ENCODE measurements around the gene PDZRN3. TPM values are rescaled to one million over a fixed set of nuclear protein-coding genes. Genes with fewer than 3 reads are reported as not detected.

Gene PDZRN3
- total and polyA plus RNA-seq, 2 experiments from 2014 or later, result 7.5 to 14.0 TPM

DNA sequence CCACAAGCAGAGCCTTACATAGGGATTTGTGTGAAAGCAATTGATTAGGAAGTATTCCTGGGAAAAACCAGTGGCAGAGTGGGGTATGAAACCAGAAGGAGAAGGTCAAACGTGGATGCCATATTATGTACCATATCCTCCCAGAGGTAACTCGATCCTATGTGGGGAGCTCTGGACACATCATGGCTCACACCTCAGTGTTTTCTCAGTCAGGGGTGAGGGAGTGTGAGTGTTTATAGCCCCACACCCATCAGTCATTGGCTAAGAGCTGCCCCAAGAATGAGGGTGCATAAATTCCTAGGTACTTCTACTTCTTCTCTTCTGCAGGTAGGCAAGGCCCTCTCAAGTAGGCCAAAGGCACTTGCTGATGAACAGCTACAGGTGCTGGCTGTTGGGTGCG lies 28.2 kb upstream of the PDZRN3 start:
- no peaks in the 10 kb centered on the region for H3K36me3 Mint-ChIP-seq (ENCODE audit: low read depth)

More for the DNA sequence above, 28.2 kb upstream of the PDZRN3 start:
- Histone ChIP-seq H3K4me1 (ENCODE audit: insufficient read depth) (no peaks in the 10 kb centered on the region), H3K27me3 (ENCODE audit: insufficient read depth) (no peaks in the 10 kb centered on the region), H3F3A (replicated peaks; ENCODE audit: low read depth) (no peaks in the 10 kb centered on the region), H4K20me1 (replicated peaks; ENCODE audit: insufficient read depth) (no peaks in the 10 kb centered on the region), H2AFZ (no peak overlapping the region), H3K36me3 (ENCODE audit: insufficient read depth) (no peaks in the 10 kb centered on the region), H3K4me2 (no peak overlapping the region), H3K79me2 (replicated peaks; ENCODE audit: insufficient read depth) (no peaks in the 10 kb centered on the region), H3K4me3 (no peak overlapping the region), H3K27ac (ENCODE audit: low read depth) (no peak overlapping the region), H3K9me2 (ENCODE audit: insufficient read depth) (0 out of 2 replicates have a peak, but pooled peaks cover 3% of the 10 kb centered on the region)
- Mint-ChIP-seq H3K4me1 (peaks cover under 1% of the 10 kb centered on the region; the same call in 1 of the 3 replicates), H3K9me3 (no peaks in the 10 kb centered on the region), H3K4me3 (no peak overlapping the region), H3K27me3 (ENCODE audit: insufficient read depth, low read depth, poor library complexity) (no peaks in the 10 kb centered on the region), H3K27ac (no peak overlapping the region)
- ATAC-seq (no peak), DNase-seq (ENCODE audit: low spot score) (no peak)
- TF ChIP-seq EZH2phosphoT487 (IDR thresholded peaks at IDR 0.05; ENCODE audit: unreplicated experiment), result no peak
- TF ChIP-seq JUNB (IDR thresholded peaks at IDR 0.05; ENCODE audit: unreplicated experiment), result no peak
- TF ChIP-seq, protein P1, sequence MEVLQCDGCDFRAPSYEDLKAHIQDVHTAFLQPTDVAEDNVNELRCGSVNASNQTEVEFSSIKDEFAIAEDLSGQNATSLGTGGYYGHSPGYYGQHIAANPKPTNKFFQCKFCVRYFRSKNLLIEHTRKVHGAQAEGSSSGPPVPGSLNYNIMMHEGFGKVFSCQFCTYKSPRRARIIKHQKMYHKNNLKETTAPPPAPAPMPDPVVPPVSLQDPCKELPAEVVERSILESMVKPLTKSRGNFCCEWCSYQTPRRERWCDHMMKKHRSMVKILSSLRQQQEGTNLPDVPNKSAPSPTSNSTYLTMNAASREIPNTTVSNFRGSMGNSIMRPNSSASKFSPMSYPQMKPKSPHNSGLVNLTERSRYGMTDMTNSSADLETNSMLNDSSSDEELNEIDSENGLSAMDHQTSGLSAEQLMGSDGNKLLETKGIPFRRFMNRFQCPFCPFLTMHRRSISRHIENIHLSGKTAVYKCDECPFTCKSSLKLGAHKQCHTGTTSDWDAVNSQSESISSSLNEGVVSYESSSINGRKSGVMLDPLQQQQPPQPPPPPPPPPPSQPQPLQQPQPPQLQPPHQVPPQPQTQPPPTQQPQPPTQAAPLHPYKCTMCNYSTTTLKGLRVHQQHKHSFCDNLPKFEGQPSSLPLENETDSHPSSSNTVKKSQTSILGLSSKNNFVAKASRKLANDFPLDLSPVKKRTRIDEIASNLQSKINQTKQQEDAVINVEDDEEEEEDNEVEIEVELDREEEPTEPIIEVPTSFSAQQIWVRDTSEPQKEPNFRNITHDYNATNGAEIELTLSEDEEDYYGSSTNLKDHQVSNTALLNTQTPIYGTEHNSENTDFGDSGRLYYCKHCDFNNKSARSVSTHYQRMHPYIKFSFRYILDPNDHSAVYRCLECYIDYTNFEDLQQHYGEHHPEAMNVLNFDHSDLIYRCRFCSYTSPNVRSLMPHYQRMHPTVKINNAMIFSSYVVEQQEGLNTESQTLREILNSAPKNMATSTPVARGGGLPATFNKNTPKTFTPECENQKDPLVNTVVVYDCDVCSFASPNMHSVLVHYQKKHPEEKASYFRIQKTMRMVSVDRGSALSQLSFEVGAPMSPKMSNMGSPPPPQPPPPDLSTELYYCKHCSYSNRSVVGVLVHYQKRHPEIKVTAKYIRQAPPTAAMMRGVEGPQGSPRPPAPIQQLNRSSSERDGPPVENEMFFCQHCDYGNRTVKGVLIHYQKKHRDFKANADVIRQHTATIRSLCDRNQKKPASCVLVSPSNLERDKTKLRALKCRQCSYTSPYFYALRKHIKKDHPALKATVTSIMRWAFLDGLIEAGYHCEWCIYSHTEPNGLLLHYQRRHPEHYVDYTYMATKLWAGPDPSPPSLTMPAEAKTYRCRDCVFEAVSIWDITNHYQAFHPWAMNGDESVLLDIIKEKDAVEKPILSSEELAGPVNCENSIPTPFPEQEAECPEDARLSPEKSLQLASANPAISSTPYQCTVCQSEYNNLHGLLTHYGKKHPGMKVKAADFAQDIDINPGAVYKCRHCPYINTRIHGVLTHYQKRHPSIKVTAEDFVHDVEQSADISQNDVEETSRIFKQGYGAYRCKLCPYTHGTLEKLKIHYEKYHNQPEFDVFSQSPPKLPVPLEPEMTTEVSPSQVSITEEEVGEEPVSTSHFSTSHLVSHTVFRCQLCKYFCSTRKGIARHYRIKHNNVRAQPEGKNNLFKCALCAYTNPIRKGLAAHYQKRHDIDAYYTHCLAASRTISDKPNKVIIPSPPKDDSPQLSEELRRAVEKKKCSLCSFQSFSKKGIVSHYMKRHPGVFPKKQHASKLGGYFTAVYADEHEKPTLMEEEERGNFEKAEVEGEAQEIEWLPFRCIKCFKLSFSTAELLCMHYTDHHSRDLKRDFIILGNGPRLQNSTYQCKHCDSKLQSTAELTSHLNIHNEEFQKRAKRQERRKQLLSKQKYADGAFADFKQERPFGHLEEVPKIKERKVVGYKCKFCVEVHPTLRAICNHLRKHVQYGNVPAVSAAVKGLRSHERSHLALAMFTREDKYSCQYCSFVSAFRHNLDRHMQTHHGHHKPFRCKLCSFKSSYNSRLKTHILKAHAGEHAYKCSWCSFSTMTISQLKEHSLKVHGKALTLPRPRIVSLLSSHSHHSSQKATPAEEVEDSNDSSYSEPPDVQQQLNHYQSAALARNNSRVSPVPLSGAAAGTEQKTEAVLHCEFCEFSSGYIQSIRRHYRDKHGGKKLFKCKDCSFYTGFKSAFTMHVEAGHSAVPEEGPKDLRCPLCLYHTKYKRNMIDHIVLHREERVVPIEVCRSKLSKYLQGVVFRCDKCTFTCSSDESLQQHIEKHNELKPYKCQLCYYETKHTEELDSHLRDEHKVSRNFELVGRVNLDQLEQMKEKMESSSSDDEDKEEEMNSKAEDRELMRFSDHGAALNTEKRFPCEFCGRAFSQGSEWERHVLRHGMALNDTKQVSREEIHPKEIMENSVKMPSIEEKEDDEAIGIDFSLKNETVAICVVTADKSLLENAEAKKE (CRISPR knock-in tag; IDR thresholded peaks at IDR 0.05), result no peak
- TF ChIP-seq EZH2 (IDR thresholded peaks at IDR 0.05; ENCODE audit: low read depth, unreplicated experiment), result no peak
- TF ChIP-seq ZNF114 (CRISPR knock-in tag; IDR thresholded peaks at IDR 0.05), result no peak
- TF ChIP-seq, protein P2, sequence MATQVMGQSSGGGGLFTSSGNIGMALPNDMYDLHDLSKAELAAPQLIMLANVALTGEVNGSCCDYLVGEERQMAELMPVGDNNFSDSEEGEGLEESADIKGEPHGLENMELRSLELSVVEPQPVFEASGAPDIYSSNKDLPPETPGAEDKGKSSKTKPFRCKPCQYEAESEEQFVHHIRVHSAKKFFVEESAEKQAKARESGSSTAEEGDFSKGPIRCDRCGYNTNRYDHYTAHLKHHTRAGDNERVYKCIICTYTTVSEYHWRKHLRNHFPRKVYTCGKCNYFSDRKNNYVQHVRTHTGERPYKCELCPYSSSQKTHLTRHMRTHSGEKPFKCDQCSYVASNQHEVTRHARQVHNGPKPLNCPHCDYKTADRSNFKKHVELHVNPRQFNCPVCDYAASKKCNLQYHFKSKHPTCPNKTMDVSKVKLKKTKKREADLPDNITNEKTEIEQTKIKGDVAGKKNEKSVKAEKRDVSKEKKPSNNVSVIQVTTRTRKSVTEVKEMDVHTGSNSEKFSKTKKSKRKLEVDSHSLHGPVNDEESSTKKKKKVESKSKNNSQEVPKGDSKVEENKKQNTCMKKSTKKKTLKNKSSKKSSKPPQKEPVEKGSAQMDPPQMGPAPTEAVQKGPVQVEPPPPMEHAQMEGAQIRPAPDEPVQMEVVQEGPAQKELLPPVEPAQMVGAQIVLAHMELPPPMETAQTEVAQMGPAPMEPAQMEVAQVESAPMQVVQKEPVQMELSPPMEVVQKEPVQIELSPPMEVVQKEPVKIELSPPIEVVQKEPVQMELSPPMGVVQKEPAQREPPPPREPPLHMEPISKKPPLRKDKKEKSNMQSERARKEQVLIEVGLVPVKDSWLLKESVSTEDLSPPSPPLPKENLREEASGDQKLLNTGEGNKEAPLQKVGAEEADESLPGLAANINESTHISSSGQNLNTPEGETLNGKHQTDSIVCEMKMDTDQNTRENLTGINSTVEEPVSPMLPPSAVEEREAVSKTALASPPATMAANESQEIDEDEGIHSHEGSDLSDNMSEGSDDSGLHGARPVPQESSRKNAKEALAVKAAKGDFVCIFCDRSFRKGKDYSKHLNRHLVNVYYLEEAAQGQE (IDR thresholded peaks at IDR 0.05; ENCODE audit: unreplicated experiment), result no peak
- no peak for TF ChIP-seq STAT1 (IDR thresholded peaks at IDR 0.05; ENCODE audit: unreplicated experiment)
- TF ChIP-seq, protein P3, sequence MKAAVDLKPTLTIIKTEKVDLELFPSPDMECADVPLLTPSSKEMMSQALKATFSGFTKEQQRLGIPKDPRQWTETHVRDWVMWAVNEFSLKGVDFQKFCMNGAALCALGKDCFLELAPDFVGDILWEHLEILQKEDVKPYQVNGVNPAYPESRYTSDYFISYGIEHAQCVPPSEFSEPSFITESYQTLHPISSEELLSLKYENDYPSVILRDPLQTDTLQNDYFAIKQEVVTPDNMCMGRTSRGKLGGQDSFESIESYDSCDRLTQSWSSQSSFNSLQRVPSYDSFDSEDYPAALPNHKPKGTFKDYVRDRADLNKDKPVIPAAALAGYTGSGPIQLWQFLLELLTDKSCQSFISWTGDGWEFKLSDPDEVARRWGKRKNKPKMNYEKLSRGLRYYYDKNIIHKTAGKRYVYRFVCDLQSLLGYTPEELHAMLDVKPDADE (IDR thresholded peaks at IDR 0.05), result no peak
- no peak for TF ChIP-seq NANOG (IDR thresholded peaks at IDR 0.05; ENCODE audit: borderline replicate concordance)
- TF ChIP-seq POLR2AphosphoS5 (IDR thresholded peaks at IDR 0.05; ENCODE audit: low read depth), result no peak
- TF ChIP-seq, protein P4, sequence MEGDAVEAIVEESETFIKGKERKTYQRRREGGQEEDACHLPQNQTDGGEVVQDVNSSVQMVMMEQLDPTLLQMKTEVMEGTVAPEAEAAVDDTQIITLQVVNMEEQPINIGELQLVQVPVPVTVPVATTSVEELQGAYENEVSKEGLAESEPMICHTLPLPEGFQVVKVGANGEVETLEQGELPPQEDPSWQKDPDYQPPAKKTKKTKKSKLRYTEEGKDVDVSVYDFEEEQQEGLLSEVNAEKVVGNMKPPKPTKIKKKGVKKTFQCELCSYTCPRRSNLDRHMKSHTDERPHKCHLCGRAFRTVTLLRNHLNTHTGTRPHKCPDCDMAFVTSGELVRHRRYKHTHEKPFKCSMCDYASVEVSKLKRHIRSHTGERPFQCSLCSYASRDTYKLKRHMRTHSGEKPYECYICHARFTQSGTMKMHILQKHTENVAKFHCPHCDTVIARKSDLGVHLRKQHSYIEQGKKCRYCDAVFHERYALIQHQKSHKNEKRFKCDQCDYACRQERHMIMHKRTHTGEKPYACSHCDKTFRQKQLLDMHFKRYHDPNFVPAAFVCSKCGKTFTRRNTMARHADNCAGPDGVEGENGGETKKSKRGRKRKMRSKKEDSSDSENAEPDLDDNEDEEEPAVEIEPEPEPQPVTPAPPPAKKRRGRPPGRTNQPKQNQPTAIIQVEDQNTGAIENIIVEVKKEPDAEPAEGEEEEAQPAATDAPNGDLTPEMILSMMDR (conservative IDR thresholded peaks at IDR 0.05; ENCODE audit: low read depth in 2 of 2), result no peak
- no peak for TF ChIP-seq CREB1 (CRISPR knock-in tag; IDR thresholded peaks at IDR 0.05; ENCODE audit: low read depth)
- no peak for TF ChIP-seq ZNF331 (CRISPR knock-in tag; IDR thresholded peaks at IDR 0.05; ENCODE audit: low read depth)
